Trophoblast cell (in vitro differentiated cells and primary cell): ENCODE measurements around the gene LHX6.

Source experiments
- DNase-seq, 2 donors: peaks; one replicate each; pipeline ENCODE4 v3.0.0-alpha.2; 2016
- H2AFZ ChIP-seq: 2 replicates; pipeline ENCODE4 v1.6.1; 2013; ENCODE audit warnings: low read length, moderate library complexity, mild to moderate bottlenecking; ENCODE audit not compliant: insufficient read depth, poor library complexity
- H2AK5ac ChIP-seq: 2 replicates; pipeline ENCODE4 v1.6.1; 2013; ENCODE audit warnings: mild to moderate bottlenecking, low read length
- H2BK120ac ChIP-seq: 2 replicates; pipeline ENCODE4 v1.6.1; 2013; ENCODE audit warnings: low read length, mild to moderate bottlenecking, moderate library complexity; ENCODE audit not compliant: insufficient read depth, poor library complexity
- H2BK12ac ChIP-seq: 2 replicates; pipeline ENCODE4 v1.6.1; 2013; ENCODE audit warnings: mild to moderate bottlenecking, low read length, moderate library complexity
- H2BK5ac ChIP-seq: 2 replicates; pipeline ENCODE4 v1.6.1; 2013; ENCODE audit warnings: low read length, low read depth, moderate library complexity, mild to moderate bottlenecking; ENCODE audit not compliant: poor library complexity
- H3K14ac ChIP-seq: 2 replicates; pipeline ENCODE4 v1.6.1; 2013; ENCODE audit warnings: mild to moderate bottlenecking, low read length
- H3K18ac ChIP-seq: 2 replicates; pipeline ENCODE4 v1.6.1; 2013; ENCODE audit warnings: mild to moderate bottlenecking, low read length
- H3K23ac ChIP-seq: 2 replicates; pipeline ENCODE4 v1.6.1; 2013; ENCODE audit warnings: low read length
- H3K27ac ChIP-seq: 2 replicates; pipeline ENCODE4 v1.5.1; 2013; ENCODE audit warnings: low read depth, mild to moderate bottlenecking, inconsistent platforms, low read length, moderate library complexity
- H3K27me3 ChIP-seq: 2 replicates; pipeline ENCODE4 v1.6.1; 2013; ENCODE audit warnings: inconsistent platforms, mild to moderate bottlenecking, low read length, moderate library complexity; ENCODE audit not compliant: insufficient read depth
- H3K36me3 ChIP-seq, 2 experiments: 1 replicate in 1 of 2; 2 replicates in 1 of 2; pipeline ENCODE4 v1.6.1; 2013; ENCODE audit warnings: low read length in 2 of 2, mild to moderate bottlenecking in 2 of 2, moderate library complexity in 1 of 2; ENCODE audit not compliant: insufficient read depth in 2 of 2, control insufficient read depth in 1 of 2
- H3K4ac ChIP-seq: 2 replicates; pipeline ENCODE4 v1.6.1; 2013; ENCODE audit warnings: low read depth, mild to moderate bottlenecking, low read length, moderate library complexity
- H3K4me1 ChIP-seq, 2 experiments: 1 replicate in 1 of 2; 2 replicates in 1 of 2; pipeline ENCODE4 v1.6.1; 2013; ENCODE audit warnings: low read length in 2 of 2, mild to moderate bottlenecking in 2 of 2, moderate library complexity in 1 of 2; ENCODE audit not compliant: insufficient read depth in 2 of 2, control insufficient read depth in 1 of 2
- H3K4me2 ChIP-seq: 2 replicates; pipeline ENCODE4 v1.6.1; 2013; ENCODE audit warnings: inconsistent platforms, mild to moderate bottlenecking, low read length, moderate library complexity
- H3K4me3 ChIP-seq: 2 replicates; pipeline ENCODE4 v1.5.1; 2013; ENCODE audit warnings: mild to moderate bottlenecking, low read depth, low read length, inconsistent platforms
- H3K79me1 ChIP-seq: one replicate; pipeline ENCODE4 v1.6.1; 2013; ENCODE audit warnings: low read length
- H3K79me2 ChIP-seq: 2 replicates; pipeline ENCODE4 v1.6.1; 2013; ENCODE audit warnings: low read length, mild to moderate bottlenecking; ENCODE audit not compliant: control insufficient read depth, insufficient read depth, poor library complexity
- H3K9ac ChIP-seq: 2 replicates; pipeline ENCODE4 v1.6.1; 2013; ENCODE audit warnings: mild to moderate bottlenecking, low read length
- H3K9me3 ChIP-seq: 2 replicates; pipeline ENCODE4 v1.6.1; 2013; ENCODE audit warnings: low read depth, mild to moderate bottlenecking, control low read depth, inconsistent platforms, low read length; ENCODE audit not compliant: insufficient read depth
- H4K12ac ChIP-seq: 2 replicates; pipeline ENCODE4 v1.6.1; 2013; ENCODE audit warnings: low read depth, mild to moderate bottlenecking, low read length, moderate library complexity
- H4K8ac ChIP-seq: 2 replicates; pipeline ENCODE4 v1.6.1; 2013; ENCODE audit warnings: low read depth, mild to moderate bottlenecking, low read length, moderate library complexity
- H4K91ac ChIP-seq: one replicate; pipeline ENCODE4 v1.6.1; 2013; ENCODE audit warnings: low read depth, mild to moderate bottlenecking, low read length, moderate library complexity
- WGBS: extraction: QIAGEN DNeasy Blood & Tissue Kit; methylation state at CpG from one replicate; pipeline ENCODE4 v1.1.7; 2013; ENCODE audit warnings: missing lambda C conversion rate; ENCODE audit not compliant: insufficient read length, insufficient coverage; ENCODE audit errors: extremely low coverage; 5-methylcytosine and 5-hydroxymethylcytosine counted together

The LHX6 gene

GRCh38 chr9:122179054-122179689 is 49.6 kb downstream of the LHX6 start:
- Histone ChIP-seq H3K4ac (no peak overlapping the region), H3K14ac (no peak overlapping the region), H2AFZ (no peak overlapping the region), H2BK5ac (no peak overlapping the region), H3K23ac (no peak overlapping the region), H2AK5ac (no peak overlapping the region), H3K9ac (no peak overlapping the region), H2BK12ac (no peak overlapping the region), H3K79me2 (no peaks in the 10 kb centered on the region), H2BK120ac (no peak overlapping the region), H4K8ac (no peak overlapping the region), H3K4me2 (no peak overlapping the region), H3K4me1 (no peaks in the 10 kb centered on the region), H4K12ac (no peak overlapping the region), H3K9me3 (peaks cover 1% of the 10 kb centered on the region), H3K4me3 (no peak overlapping the region), H3K36me3 (no peaks in the 10 kb centered on the region), H3K27me3 (no peaks in the 10 kb centered on the region), H3K27ac (no peak overlapping the region), H3K79me1 (no peaks in the 10 kb centered on the region), H3K18ac (no peak overlapping the region), H4K91ac (no peak overlapping the region)
- no peak for DNase-seq
- no CpG with 5 or more reads among the region's 5 CpGs for WGBS

GRCh38 chr9:122176916-122177315 is 51.8 kb downstream of the LHX6 start:
- no peak for DNase-seq
- Histone ChIP-seq H3K4me1 (no peaks in the 10 kb centered on the region), H4K8ac (no peak overlapping the region), H2BK120ac (no peak overlapping the region), H3K27ac (no peak overlapping the region), H2BK12ac (no peak overlapping the region), H2AK5ac (no peak overlapping the region), H3K36me3 (no peaks in the 10 kb centered on the region), H3K9ac (no peak overlapping the region), H3K27me3 (no peaks in the 10 kb centered on the region), H3K79me1 (no peaks in the 10 kb centered on the region), H2BK5ac (no peak overlapping the region), H2AFZ (no peak overlapping the region), H3K4me2 (no peak overlapping the region), H3K9me3 (no peaks in the 10 kb centered on the region), H3K4ac (no peak overlapping the region), H3K14ac (no peak overlapping the region), H3K18ac (no peak overlapping the region), H3K79me2 (no peaks in the 10 kb centered on the region), H3K23ac (no peak overlapping the region), H3K4me3 (no peak overlapping the region), H4K12ac (no peak overlapping the region), H4K91ac (no peak overlapping the region)
- WGBS: no CpG with 5 or more reads among the region's 2 CpGs

GRCh38 chr9:122173670-122174069 is 55.1 kb downstream of the LHX6 start:
- Histone ChIP-seq H4K12ac (no peak overlapping the region), H3K4me2 (no peak overlapping the region), H4K8ac (no peak overlapping the region), H3K4ac (no peak overlapping the region), H2BK12ac (no peak overlapping the region), H3K18ac (no peak overlapping the region), H3K27me3 (no peaks in the 10 kb centered on the region), H2BK5ac (no peak overlapping the region), H2AFZ (no peak overlapping the region), H3K79me2 (no peaks in the 10 kb centered on the region), H3K79me1 (no peaks in the 10 kb centered on the region), H3K4me3 (no peak overlapping the region), H2AK5ac (no peak overlapping the region), H3K27ac (no peak overlapping the region), H3K9ac (no peak overlapping the region), H4K91ac (no peak overlapping the region), H3K23ac (no peak overlapping the region), H2BK120ac (no peak overlapping the region), H3K4me1 (no peaks in the 10 kb centered on the region), H3K9me3 (no peaks in the 10 kb centered on the region), H3K36me3 (no peaks in the 10 kb centered on the region), H3K14ac (no peak overlapping the region)
- no CpG with 5 or more reads among the region's 3 CpGs for WGBS
- no peak for DNase-seq

- Histone ChIP-seq H3K27me3 (no peaks in the 10 kb centered on the region), H3K36me3 (no peaks in the 10 kb centered on the region), H4K12ac (no peak overlapping the region), H3K4ac (no peak overlapping the region), H3K23ac (no peak overlapping the region), H3K14ac (no peak overlapping the region), H3K9ac (no peak overlapping the region), H3K79me2 (no peaks in the 10 kb centered on the region), H3K4me3 (no peak overlapping the region), H3K27ac (no peak overlapping the region), H2AFZ (no peak overlapping the region), H3K9me3 (no peaks in the 10 kb centered on the region), H3K4me2 (no peak overlapping the region), H4K91ac (no peak overlapping the region), H2BK120ac (no peak overlapping the region), H3K4me1 (no peaks in the 10 kb centered on the region), H2BK5ac (no peak overlapping the region), H2BK12ac (no peak overlapping the region), H4K8ac (no peak overlapping the region), H2AK5ac (no peak overlapping the region), H3K18ac (no peak overlapping the region), H3K79me1 (no peaks in the 10 kb centered on the region)
- DNase-seq: no peak
- WGBS: no CpG with 5 or more reads among the region's 7 CpGs
These were observed 56.6 kb downstream of the LHX6 start for GRCh38 chr9:122172131-122172530.
